ENCODE data around the gene ZFYVE26.

DNA sequence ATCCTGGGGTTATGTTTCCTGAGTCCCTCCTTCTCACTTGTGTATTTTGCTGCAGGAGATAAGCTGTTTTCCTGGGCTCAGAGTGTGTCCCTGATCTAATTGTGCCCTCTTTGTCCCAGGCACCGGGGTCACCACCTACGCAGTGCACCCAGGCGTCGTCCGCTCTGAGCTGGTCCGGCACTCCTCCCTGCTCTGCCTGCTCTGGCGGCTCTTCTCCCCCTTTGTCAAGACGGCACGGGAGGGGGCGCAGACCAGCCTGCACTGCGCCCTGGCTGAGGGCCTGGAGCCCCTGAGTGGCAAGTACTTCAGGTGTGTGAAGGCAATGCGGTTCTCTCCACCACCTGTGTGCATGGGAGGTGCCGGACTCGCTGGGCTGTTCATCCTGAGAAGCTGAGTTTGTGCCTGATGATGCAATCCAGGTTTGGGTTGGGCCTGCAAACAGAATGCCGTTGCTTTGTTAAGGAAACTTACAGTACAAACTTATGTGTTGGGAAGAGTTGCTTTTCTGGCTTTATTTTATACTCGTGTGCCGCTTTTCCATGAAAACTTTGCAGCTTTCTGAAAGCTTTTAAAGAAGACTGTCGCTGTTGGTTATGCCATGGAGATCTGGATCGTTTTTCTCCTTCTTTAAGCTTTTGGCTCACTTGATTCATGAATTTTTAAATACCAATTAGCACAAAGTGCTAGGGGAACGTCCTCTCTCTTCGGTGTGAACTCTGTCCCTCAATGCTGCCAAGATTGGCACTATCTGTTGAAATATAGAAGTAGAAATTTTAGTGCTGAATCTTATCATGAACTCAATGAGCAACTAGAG, 87.1 kb downstream of the ZFYVE26 start:
- TF ChIP-seq CTCF (IDR thresholded peaks at IDR 0.05) (no peak), POLR2AphosphoS5 (IDR thresholded peaks at IDR 0.05) (no peak), POLR2A (IDR thresholded peaks at IDR 0.05) (no peak)

All from upper lobe of left lung (tissue), 4 donors.